ENCODE data around the gene FAP. TPM values are rescaled to one million over a fixed set of nuclear protein-coding genes. Genes with fewer than 3 reads are reported as not detected.

Gene FAP
- total and polyA plus RNA-seq, 2 experiments from 2014 or later, result not detected

DNA sequence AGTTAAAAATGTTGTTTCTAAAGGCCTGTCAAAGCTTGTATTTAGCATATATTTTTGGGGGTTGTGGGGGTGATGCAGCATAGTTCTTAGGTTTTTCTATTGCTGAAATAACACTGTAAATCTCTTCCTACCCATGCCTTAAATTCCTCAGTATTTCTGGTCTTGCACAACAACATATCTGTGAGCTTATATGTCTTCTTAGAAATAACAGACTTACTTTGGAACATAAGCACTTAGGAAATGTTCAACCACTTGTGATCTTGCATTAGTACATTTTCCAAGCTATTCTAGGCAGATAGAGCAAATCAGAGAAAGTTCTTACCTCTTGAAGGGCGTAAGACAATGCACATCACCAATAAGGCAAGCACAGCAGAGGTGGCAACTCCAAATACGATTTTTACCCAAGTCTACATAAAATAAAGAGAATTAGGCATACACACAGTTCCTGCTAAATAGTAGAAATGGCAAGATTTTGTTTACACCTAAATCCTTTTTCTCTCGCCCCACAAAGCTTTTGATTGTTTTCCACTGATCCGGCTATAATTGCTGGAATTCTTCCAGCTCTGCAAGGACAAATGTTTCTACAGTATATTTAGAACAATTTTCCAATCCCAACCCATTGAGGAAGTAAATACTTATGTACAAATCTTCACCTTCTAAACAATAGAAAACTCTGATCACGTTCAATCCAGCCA lies 512 bp downstream of the FAP start:
- H3K27ac ChIP-seq, result no peak overlapping the region
- no peaks in the 10 kb centered on the region for H3K4me1 ChIP-seq (ENCODE audit: low read depth)
- TF ChIP-seq, protein P1, sequence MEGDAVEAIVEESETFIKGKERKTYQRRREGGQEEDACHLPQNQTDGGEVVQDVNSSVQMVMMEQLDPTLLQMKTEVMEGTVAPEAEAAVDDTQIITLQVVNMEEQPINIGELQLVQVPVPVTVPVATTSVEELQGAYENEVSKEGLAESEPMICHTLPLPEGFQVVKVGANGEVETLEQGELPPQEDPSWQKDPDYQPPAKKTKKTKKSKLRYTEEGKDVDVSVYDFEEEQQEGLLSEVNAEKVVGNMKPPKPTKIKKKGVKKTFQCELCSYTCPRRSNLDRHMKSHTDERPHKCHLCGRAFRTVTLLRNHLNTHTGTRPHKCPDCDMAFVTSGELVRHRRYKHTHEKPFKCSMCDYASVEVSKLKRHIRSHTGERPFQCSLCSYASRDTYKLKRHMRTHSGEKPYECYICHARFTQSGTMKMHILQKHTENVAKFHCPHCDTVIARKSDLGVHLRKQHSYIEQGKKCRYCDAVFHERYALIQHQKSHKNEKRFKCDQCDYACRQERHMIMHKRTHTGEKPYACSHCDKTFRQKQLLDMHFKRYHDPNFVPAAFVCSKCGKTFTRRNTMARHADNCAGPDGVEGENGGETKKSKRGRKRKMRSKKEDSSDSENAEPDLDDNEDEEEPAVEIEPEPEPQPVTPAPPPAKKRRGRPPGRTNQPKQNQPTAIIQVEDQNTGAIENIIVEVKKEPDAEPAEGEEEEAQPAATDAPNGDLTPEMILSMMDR (IDR thresholded peaks at IDR 0.05; ENCODE audit: low read depth, low read length), result no peak
- peak in 1 of 2 donors; percentile 91 for DNase-seq (ENCODE audit: low read depth in 1 of 2, low spot score in 1 of 2)
- no peaks in the 10 kb centered on the region for H3K36me3 ChIP-seq
- H3K27me3 ChIP-seq, result no peaks in the 10 kb centered on the region
- H3K9me3 ChIP-seq (ENCODE audit: low read depth), result no peaks in the 10 kb centered on the region
- no peak overlapping the region for H3K4me3 ChIP-seq

- H3K27ac ChIP-seq, result no peak overlapping the region
- no peaks in the 10 kb centered on the region for H3K4me1 ChIP-seq (ENCODE audit: low read depth)
- TF ChIP-seq, protein P1 (IDR thresholded peaks at IDR 0.05; ENCODE audit: low read depth, low read length), result no peak
- no peaks in the 10 kb centered on the region for H3K9me3 ChIP-seq (ENCODE audit: low read depth)
- H3K36me3 ChIP-seq, result no peaks in the 10 kb centered on the region
- no peaks in the 10 kb centered on the region for H3K27me3 ChIP-seq
- no peak overlapping the region for H3K4me3 ChIP-seq
- peak in 1 of 2 donors; percentile 33 for DNase-seq (ENCODE audit: low read depth in 1 of 2, low spot score in 1 of 2)
Measured at GRCh38 chr2:162241571-162241970, 1.7 kb downstream of the FAP start.

- Histone ChIP-seq H3K4me3 (no peak overlapping the region), H3K27ac (no peak overlapping the region), H3K9me3 (ENCODE audit: low read depth) (no peaks in the 10 kb centered on the region), H3K27me3 (no peaks in the 10 kb centered on the region), H3K4me1 (ENCODE audit: low read depth) (no peaks in the 10 kb centered on the region), H3K36me3 (no peaks in the 10 kb centered on the region)
- TF ChIP-seq, protein P1 (IDR thresholded peaks at IDR 0.05; ENCODE audit: low read depth, low read length), result no peak
- no peak for DNase-seq (ENCODE audit: low read depth in 1 of 2, low spot score in 1 of 2)
Measured at GRCh38 chr2:162234620-162235462, 8.4 kb downstream of the FAP start.

DNA sequence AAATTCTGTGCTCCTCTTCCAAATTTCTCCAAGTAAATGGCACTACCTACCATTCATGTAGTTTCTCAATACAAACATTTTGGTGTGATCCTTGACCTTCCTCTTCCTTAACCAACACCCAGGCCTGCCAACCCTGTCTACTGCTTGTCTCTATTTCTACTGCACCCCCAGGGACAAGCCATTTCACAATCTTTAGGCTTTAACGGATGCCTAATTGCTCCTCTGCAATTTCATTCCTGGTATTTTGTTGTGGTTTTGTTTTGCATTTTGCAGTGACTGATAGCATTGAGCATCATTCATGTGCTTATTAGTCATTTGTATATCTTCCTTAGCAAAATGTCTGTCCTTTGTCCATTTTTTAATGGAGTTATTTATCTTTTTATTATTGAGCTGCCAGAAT lies 10.0 kb downstream of the FAP start:
- peak in 1 of 2 donors; percentile 87 for DNase-seq (ENCODE audit: low read depth in 1 of 2, low spot score in 1 of 2)
- no peak overlapping the region for H3K27ac ChIP-seq

GRCh38 chr2:162232671-162233070 lies 10.6 kb downstream of the FAP start:
- H3K9me3 ChIP-seq (ENCODE audit: low read depth), result no peaks in the 10 kb centered on the region
- H3K4me1 ChIP-seq (ENCODE audit: low read depth), result no peaks in the 10 kb centered on the region
- H3K27ac ChIP-seq, result no peak overlapping the region
- no peak for DNase-seq (ENCODE audit: low read depth in 1 of 2, low spot score in 1 of 2)
- no peaks in the 10 kb centered on the region for H3K27me3 ChIP-seq
- TF ChIP-seq, protein P1 (IDR thresholded peaks at IDR 0.05; ENCODE audit: low read depth, low read length), result no peak
- no peak overlapping the region for H3K4me3 ChIP-seq
- H3K36me3 ChIP-seq, result no peaks in the 10 kb centered on the region

More for the DNA sequence above, 10.0 kb downstream of the FAP start:
- Histone ChIP-seq H3K36me3 (no peaks in the 10 kb centered on the region), H3K9me3 (ENCODE audit: low read depth) (no peaks in the 10 kb centered on the region), H3K4me1 (ENCODE audit: low read depth) (no peaks in the 10 kb centered on the region), H3K4me3 (no peak overlapping the region), H3K27me3 (no peaks in the 10 kb centered on the region)
- TF ChIP-seq, protein P1 (IDR thresholded peaks at IDR 0.05; ENCODE audit: low read depth, low read length), result no peak

Measured in cardiac muscle cell (in vitro differentiated cells and primary cell).